ENCODE data around the gene BGN.

GRCh38 chrX:153485396-153486080, 9.2 kb upstream of the BGN start:
- no peak for TF ChIP-seq CTCF (conservative IDR thresholded peaks at IDR 0.05; ENCODE audit: low read length)
- no peak for TF ChIP-seq EZH2phosphoT487 (IDR thresholded peaks at IDR 0.05; ENCODE audit: borderline replicate concordance, low read depth, low read length)
